GM23248 (cell line): ENCODE measurements around the gene SHLD3.

Source experiments
- EZH2 ChIP-seq: fragments of 200-600 bp; sonication (generic); IDR thresholded peaks from 2 replicates; pipeline ENCODE4 v1.6.1; 2018; ENCODE audit warnings: antibody characterized with exemption, mild to moderate bottlenecking; ENCODE audit not compliant: insufficient read depth, poor library complexity, severe bottlenecking
- EZH2phosphoT487 ChIP-seq: fragments of 200-600 bp; sonication (generic); IDR thresholded peaks from 2 replicates; pipeline ENCODE4 v1.6.1; 2018; ENCODE audit warnings: antibody characterized with exemption, moderate library complexity, mild to moderate bottlenecking, low read depth; ENCODE audit not compliant: insufficient read depth

DNA sequence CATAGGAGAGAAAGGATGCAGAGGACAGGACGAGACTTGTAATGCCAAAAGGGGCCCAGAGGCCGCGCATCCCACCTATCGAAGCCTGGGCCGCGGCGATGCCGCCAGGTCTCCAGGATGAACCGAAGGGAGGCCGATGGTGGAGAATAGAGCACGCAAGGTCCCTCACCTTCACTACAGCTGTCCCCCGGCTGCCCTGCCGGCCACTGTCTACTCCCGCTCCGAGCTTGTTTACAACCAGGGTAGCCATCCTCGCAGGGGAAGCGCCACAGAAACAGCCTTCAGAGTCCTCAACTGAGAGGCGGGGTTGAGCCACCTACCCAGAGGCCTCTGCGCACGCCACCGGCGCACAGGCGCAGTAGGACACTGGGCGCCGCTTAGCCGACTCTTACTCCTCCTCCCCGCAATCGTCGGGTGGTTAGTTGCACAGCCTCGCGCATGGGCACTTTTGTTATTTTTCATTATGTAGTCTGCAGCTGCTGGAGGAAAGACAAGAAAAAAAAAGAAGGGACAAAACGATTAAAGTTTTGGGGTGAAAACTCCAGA is 729 bp upstream of the SHLD3 start, which contains the start of gene TRIM23:
- TF ChIP-seq EZH2 (no peak), EZH2phosphoT487 (no peak)
